SK-N-SH (cell line): ENCODE measurements around the gene CA7. TPM values are rescaled to one million over a fixed set of nuclear protein-coding genes. Genes with fewer than 3 reads are reported as not detected.

Experiments
- CTCF ChIA-PET: fragments of 300-600, 350-600 bp; formaldehyde crosslinking; extraction: SDS; loops from one replicate; lab custom pipeline; 2021; lab: Yijun Ruan, JAX
- POLR2A ChIA-PET: fragments of 350-600 bp; sonication (Branson Sonifier 250); formaldehyde crosslinking; extraction: SDS; loops from one replicate; lab custom pipeline; 2020; ENCODE audit warnings: antibody characterized with exemption, inconsistent platforms; lab: Yijun Ruan, JAX
- DNase-seq: peaks from one replicate; pipeline ENCODE4 v3.0.0; 2012
- H2AFZ ChIP-seq: fragments of 200-600 bp; sonication (generic); 2 replicates; pipeline ENCODE4 v1.8.1; 2016; ENCODE audit warnings: antibody characterized with exemption, mild to moderate bottlenecking, low read depth
- H3F3A ChIP-seq: fragments of 200-600 bp; sonication (generic); replicated peaks from 2 replicates; pipeline ENCODE3; 2016; ENCODE audit warnings: antibody characterized with exemption, mild to moderate bottlenecking; ENCODE audit not compliant: insufficient read depth
- H3K27ac ChIP-seq, 2 experiments: fragments of 200-500 bp in 1 of 2; fragments of 200-600 bp in 1 of 2; sonication (Bioruptor generic) in 1 of 2; sonication (generic), shearing (Covaris generic) in 1 of 2; 2 replicates each; pipeline versions ENCODE4 v1.5.1 to v1.6.1; 2014 to 2016; ENCODE audit warnings: low read depth in 2 of 2, inconsistent platforms in 1 of 2, low read length in 1 of 2, mild to moderate bottlenecking in 1 of 2, mixed read lengths in 1 of 2
- H3K27me3 ChIP-seq: fragments of 200-600 bp; sonication (generic), shearing (Covaris generic); 2 replicates; pipeline ENCODE4 v1.6.1; 2016; ENCODE audit warnings: mixed run types; ENCODE audit not compliant: insufficient read depth
- H3K36me3 ChIP-seq, 2 experiments: fragments of 200-500 bp in 1 of 2; fragments of 200-600 bp in 1 of 2; sonication (Bioruptor generic) in 1 of 2; sonication (generic) in 1 of 2; replicated peaks in 1 of 2; 2 replicates each; pipeline versions ENCODE3 to v1.5.1; 2014 to 2016; ENCODE audit warnings: low read length in 1 of 2, mild to moderate bottlenecking in 1 of 2; ENCODE audit not compliant: insufficient read depth in 2 of 2, control insufficient read depth in 1 of 2
- H3K4me1 ChIP-seq, 2 experiments: fragments of 200-500 bp in 1 of 2; fragments of 200-600 bp in 1 of 2; sonication (Bioruptor generic) in 1 of 2; sonication (generic), shearing (Covaris generic) in 1 of 2; 2 replicates each; pipeline versions ENCODE4 v1.5.1 to v1.6.1; 2014 to 2016; ENCODE audit warnings: low read depth in 1 of 2, low read length in 1 of 2, mixed run types in 1 of 2; ENCODE audit not compliant: insufficient read depth in 2 of 2, control insufficient read depth in 1 of 2
- H3K4me2 ChIP-seq: fragments of 200-600 bp; sonication (generic), shearing (Covaris generic); 2 replicates; pipeline ENCODE4 v1.6.1; 2017; ENCODE audit warnings: mixed run types
- H3K4me3 ChIP-seq, 2 experiments: fragments of 200-500 bp in 1 of 2; fragments of 200-600 bp in 1 of 2; sonication (Bioruptor generic) in 1 of 2; sonication (generic), shearing (Covaris generic) in 1 of 2; 2 replicates each; pipeline versions ENCODE4 v1.5.1 to v1.8.1; 2014 to 2016; ENCODE audit warnings: low read depth in 2 of 2, inconsistent platforms in 1 of 2, low read length in 1 of 2, mild to moderate bottlenecking in 1 of 2, mixed read lengths in 1 of 2, moderate library complexity in 1 of 2
- H3K79me2 ChIP-seq: fragments of 200-600 bp; sonication (generic); 2 replicates; pipeline ENCODE4 v1.8.1; 2017; ENCODE audit warnings: mild to moderate bottlenecking; ENCODE audit not compliant: insufficient read depth
- H3K9ac ChIP-seq: fragments of 200-600 bp; sonication (generic); 2 replicates; pipeline ENCODE4 v1.6.1; 2017; ENCODE audit warnings: mixed run types
- H3K9me2 ChIP-seq: fragments of 200-600 bp; sonication (generic); 2 replicates; pipeline ENCODE4 v1.6.1; 2017; ENCODE audit warnings: mixed run types
- H3K9me3 ChIP-seq: fragments of 200-600 bp; sonication (generic); 2 replicates; pipeline ENCODE4 v1.6.1; 2017; ENCODE audit warnings: mixed run types, mild to moderate bottlenecking, moderate library complexity
- H4K20me1 ChIP-seq: fragments of 200-600 bp; sonication (generic); 2 replicates; pipeline ENCODE4 v1.6.1; 2017; ENCODE audit warnings: mild to moderate bottlenecking, mixed run types; ENCODE audit not compliant: insufficient read depth
- CHD2 ChIP-seq: fragments of 150-350 bp; IDR thresholded peaks from 2 replicates; pipeline ENCODE4 v1.6.1; 2018; ENCODE audit warnings: low read length; ENCODE audit not compliant: partially characterized antibody
- ELF1 ChIP-seq: IDR thresholded peaks from 2 replicates; pipeline ENCODE4 v1.4.0; 2012
- EZH2phosphoT487 ChIP-seq: fragments of 200-600 bp; sonication (generic); IDR thresholded peaks from 2 replicates; pipeline ENCODE4 v1.6.1; 2017; ENCODE audit warnings: low read depth, mixed run types, mild to moderate bottlenecking, antibody characterized with exemption, moderate library complexity, borderline replicate concordance
- FOXM1 ChIP-seq: IDR thresholded peaks from 2 replicates; pipeline ENCODE4 v1.4.0; 2012; ENCODE audit warnings: low read depth, mild to moderate bottlenecking
- GABPA ChIP-seq: IDR thresholded peaks from 2 replicates; pipeline ENCODE4 v1.4.0; 2012; ENCODE audit warnings: low read depth, mild to moderate bottlenecking
- GATA2 ChIP-seq: sonication (generic); formaldehyde crosslinking; IDR thresholded peaks from 2 replicates; pipeline ENCODE4 v1.5.0; 2020; ENCODE audit warnings: mild to moderate bottlenecking, missing genetic modification reagents
- IRF3 ChIP-seq: fragments of 150-350 bp; IDR thresholded peaks from 2 replicates; pipeline ENCODE4 v1.6.1; 2016; ENCODE audit warnings: mild to moderate bottlenecking, low read depth, low read length
- JUND ChIP-seq: IDR thresholded peaks from 2 replicates; pipeline ENCODE4 v1.4.0; 2012
- MAX ChIP-seq: IDR thresholded peaks from 2 replicates; pipeline ENCODE4 v1.4.0; 2012; ENCODE audit warnings: low read depth
- MEF2A ChIP-seq: IDR thresholded peaks from 2 replicates; pipeline ENCODE4 v1.4.0; 2012; ENCODE audit warnings: low read depth, borderline replicate concordance
- MXI1 ChIP-seq: IDR thresholded peaks from 2 replicates; pipeline ENCODE4 v1.6.1; 2012; ENCODE audit warnings: mild to moderate bottlenecking, low read depth, low read length, improper control_type of control experiment
- NFIC ChIP-seq: IDR thresholded peaks from 2 replicates; pipeline ENCODE4 v1.4.0; 2012; ENCODE audit warnings: borderline replicate concordance
- NRF1 ChIP-seq: IDR thresholded peaks from 2 replicates; pipeline ENCODE4 v1.6.1; 2012; ENCODE audit warnings: low read depth, mild to moderate bottlenecking, low read length
- PBX3 ChIP-seq: IDR thresholded peaks from 2 replicates; pipeline ENCODE4; 2012
- POLR2AphosphoS5 ChIP-seq: IDR thresholded peaks from 2 replicates; pipeline ENCODE4 v1.6.1; 2012; ENCODE audit warnings: low read depth, low read length
- RAD21 ChIP-seq: IDR thresholded peaks from 2 replicates; pipeline ENCODE4 v1.6.1; 2012; ENCODE audit warnings: mild to moderate bottlenecking, low read length
- SIN3A ChIP-seq: IDR thresholded peaks from 2 replicates; pipeline ENCODE4 v1.6.1; 2012; ENCODE audit warnings: low read depth, mild to moderate bottlenecking, low read length, moderate library complexity, borderline replicate concordance
- TAF1 ChIP-seq: IDR thresholded peaks from 2 replicates; pipeline ENCODE4 v1.6.1; 2012; ENCODE audit warnings: low read depth, mild to moderate bottlenecking, low read length, moderate library complexity, borderline replicate concordance
- TCF12 ChIP-seq: IDR thresholded peaks from 2 replicates; pipeline ENCODE4 v1.4.0; 2012
- TEAD4 ChIP-seq: IDR thresholded peaks from 2 replicates; pipeline ENCODE4 v1.4.0; 2012; ENCODE audit warnings: mild to moderate bottlenecking, borderline replicate concordance; ENCODE audit not compliant: insufficient read depth
- WGBS: methylation state at CpG from one replicate; pipeline ENCODE4 v1.1.6; 2017; ENCODE audit warnings: low lambda C conversion rate; 5-methylcytosine and 5-hydroxymethylcytosine counted together
- polyA plus RNA-seq, 3 experiments: library from polyadenylated mRNA; depleted of rRNA; stranded (reverse); fragments of >200 nt; gene quantifications; 2 replicates each; pipeline ENCODE4 v1.2.3, GENCODE V29; 2012
- TF ChIP-seq, protein P1 (sequence below): fragments of 150-350 bp; IDR thresholded peaks from 2 replicates; pipeline ENCODE4 v1.6.1; 2017; ENCODE audit warnings: antibody characterized with exemption, low read length, low read depth, borderline replicate concordance
- TF ChIP-seq, protein P2 (sequence below): IDR thresholded peaks from 2 replicates; pipeline ENCODE4 v1.4.0; 2012; ENCODE audit warnings: low read depth, borderline replicate concordance
- TF ChIP-seq, protein P3 (sequence below): fragments of 200-600 bp; sonication (generic); IDR thresholded peaks from 2 replicates; pipeline ENCODE4 v1.6.1; 2017; ENCODE audit warnings: antibody characterized with exemption, mild to moderate bottlenecking, moderate library complexity

Gene CA7
- polyA plus RNA-seq, 1 of the 3 experiments (the other 2 are of a cell fraction) = 0.12 TPM

DNA sequence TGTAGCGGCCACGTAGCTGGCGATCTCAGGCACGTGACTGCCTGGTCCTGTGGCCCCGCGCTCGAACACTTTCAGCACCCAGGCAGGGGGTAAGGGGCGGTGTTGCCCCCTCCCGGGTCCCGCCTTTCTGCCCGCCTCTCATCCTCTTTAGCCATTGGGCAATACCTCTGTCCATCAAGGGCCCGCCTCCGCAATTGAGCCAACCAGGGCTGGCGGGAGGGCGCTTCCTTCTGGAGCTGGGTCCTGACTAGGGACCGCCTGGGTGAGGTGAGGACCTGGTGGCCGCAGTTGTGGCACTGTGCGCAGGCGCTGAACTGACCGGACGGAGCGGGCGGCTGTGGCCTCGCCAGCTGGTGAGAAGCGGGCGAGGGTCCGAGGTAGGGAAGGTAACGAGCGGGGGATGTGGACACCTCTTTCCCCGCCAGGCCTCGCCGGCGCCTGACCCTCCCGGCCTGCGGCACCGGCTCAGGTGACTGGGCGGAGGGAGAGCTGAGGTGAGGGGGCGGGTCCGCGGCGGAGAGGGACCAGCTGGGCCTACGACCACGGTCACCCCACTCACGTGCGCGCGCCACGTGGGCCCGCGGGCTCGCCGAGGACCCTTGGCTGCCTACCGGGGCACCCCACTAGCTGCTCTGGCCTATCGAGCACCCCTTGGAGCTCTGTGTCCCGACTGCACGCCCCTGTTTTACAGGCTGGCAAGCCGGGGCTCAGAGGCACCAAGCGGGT, 36.2 kb downstream of the CA7 start, which contains the start of gene PDP2:
Gene PDP2 (plus strand): TSS at position 228 of the 726 bp plus-strand sequence. CDS start 3,770 bp downstream, outside the sequence.
- WGBS = under 1% methylated on average over 15 of the region's 58 CpGs
- Histone ChIP-seq H3K9me2 (no peaks in the 10 kb centered on the region), H3F3A (peaks cover 3% of the 10 kb centered on the region), H3K4me1 (peaks cover 0 to 7% of the 10 kb centered on the region in 2 experiments; a peak in 1 of 4 replicates), H4K20me1 (no peaks in the 10 kb centered on the region), H3K9me3 (no peaks in the 10 kb centered on the region), H3K4me3 (peak within 1 kb of the TSS; percentile 74 to 95), H3K9ac (peak within 1 kb of the TSS; percentile 69), H2AFZ (peak within 1 kb of the TSS; percentile 93), H3K36me3 (peaks cover 10 to 14% of the 10 kb centered on the region in 2 experiments), H3K27ac (peak within 1 kb of the TSS in 1 of 2 experiments; percentile 29; a peak in 1 of 4 replicates), H3K27me3 (no peaks in the 10 kb centered on the region), H3K4me2 (peak within 1 kb of the TSS; percentile 95), H3K79me2 (peaks cover 20% of the 10 kb centered on the region)
- ChIA-PET POLR2A (interaction anchor here (0.7 to 1.5 kb wide), 7 partner anchors 10 to 272 kb away, joined by 3 to 5 read pairs (median 4); partner anchors contain the start of gene NAE1), CTCF (interaction anchor here (0.7 to 4.0 kb wide), 8 partner anchors 13 to 230 kb away, joined by 4 to 26 read pairs (median 8); partner anchors contain the start of genes DYNC1LI2 and NAE1)
- TF ChIP-seq FOXM1 (no peak), GABPA (no peak), POLR2AphosphoS5 (peak; percentile 41; the same call in 1 of the 2 replicates), CHD2 (peak; percentile 86), ELF1 (no peak), MXI1 (peak; percentile 86), RAD21 (no peak), TEAD4 (no peak), EZH2phosphoT487 (no peak), GATA2 (no peak), JUND (no peak), IRF3 (peak; percentile 89), SIN3A (peak; percentile 79; the same call in 1 of the 2 replicates), TCF12 (no peak), NRF1 (peak; percentile 73), MEF2A (no peak), NFIC (no peak), PBX3 (peak; percentile 100), MAX (peak; percentile 79), TAF1 (0 out of 2 replicates have a peak, but pooled peaks have one; percentile 41)
- TF ChIP-seq, protein P1, sequence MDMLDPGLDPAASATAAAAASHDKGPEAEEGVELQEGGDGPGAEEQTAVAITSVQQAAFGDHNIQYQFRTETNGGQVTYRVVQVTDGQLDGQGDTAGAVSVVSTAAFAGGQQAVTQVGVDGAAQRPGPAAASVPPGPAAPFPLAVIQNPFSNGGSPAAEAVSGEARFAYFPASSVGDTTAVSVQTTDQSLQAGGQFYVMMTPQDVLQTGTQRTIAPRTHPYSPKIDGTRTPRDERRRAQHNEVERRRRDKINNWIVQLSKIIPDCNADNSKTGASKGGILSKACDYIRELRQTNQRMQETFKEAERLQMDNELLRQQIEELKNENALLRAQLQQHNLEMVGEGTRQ = peak; percentile 11; the same call in 1 of the 2 replicates
- TF ChIP-seq, protein P2, sequence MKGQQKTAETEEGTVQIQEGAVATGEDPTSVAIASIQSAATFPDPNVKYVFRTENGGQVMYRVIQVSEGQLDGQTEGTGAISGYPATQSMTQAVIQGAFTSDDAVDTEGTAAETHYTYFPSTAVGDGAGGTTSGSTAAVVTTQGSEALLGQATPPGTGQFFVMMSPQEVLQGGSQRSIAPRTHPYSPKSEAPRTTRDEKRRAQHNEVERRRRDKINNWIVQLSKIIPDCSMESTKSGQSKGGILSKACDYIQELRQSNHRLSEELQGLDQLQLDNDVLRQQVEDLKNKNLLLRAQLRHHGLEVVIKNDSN = peak; percentile 83
- TF ChIP-seq, protein P3, sequence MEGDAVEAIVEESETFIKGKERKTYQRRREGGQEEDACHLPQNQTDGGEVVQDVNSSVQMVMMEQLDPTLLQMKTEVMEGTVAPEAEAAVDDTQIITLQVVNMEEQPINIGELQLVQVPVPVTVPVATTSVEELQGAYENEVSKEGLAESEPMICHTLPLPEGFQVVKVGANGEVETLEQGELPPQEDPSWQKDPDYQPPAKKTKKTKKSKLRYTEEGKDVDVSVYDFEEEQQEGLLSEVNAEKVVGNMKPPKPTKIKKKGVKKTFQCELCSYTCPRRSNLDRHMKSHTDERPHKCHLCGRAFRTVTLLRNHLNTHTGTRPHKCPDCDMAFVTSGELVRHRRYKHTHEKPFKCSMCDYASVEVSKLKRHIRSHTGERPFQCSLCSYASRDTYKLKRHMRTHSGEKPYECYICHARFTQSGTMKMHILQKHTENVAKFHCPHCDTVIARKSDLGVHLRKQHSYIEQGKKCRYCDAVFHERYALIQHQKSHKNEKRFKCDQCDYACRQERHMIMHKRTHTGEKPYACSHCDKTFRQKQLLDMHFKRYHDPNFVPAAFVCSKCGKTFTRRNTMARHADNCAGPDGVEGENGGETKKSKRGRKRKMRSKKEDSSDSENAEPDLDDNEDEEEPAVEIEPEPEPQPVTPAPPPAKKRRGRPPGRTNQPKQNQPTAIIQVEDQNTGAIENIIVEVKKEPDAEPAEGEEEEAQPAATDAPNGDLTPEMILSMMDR = no peak
- DNase-seq = peak; percentile 99
